ENCODE measurements around the gene MMEL1. TPM values are rescaled to one million over a fixed set of nuclear protein-coding genes. Genes with fewer than 3 reads are reported as not detected.
A peak's percentile ranks its signal among the peaks of the same experiment; 100 is the strongest.
"Not testable (repeated sequence)": the region's sequence is repeated elsewhere in the genome, so short reads cannot be mapped to it uniquely, and the experiment has no call there.

MMEL1 gene
- polyA plus RNA-seq, 1 of the 3 experiments (the other 2 are of a cell fraction), result 0.16 TPM

GRCh38 chr1:2550309-2550861, 82.4 kb downstream of the MMEL1 start:
- CTCF ChIA-PET, result interaction anchor here (5.1 kb wide), 1 partner anchor 90 kb away, joined by 53 read pairs; no protein-coding TSS in a partner anchor
- H3K27ac ChIP-seq (ENCODE audit: low read depth in 2 of 2, low read length in 1 of 2); DNase-seq; H3F3A ChIP-seq (replicated peaks; ENCODE audit: insufficient read depth); H3K4me2 ChIP-seq; H3K9me2 ChIP-seq; H2AFZ ChIP-seq (ENCODE audit: low read depth); H3K9me3 ChIP-seq; H3K79me2 ChIP-seq (ENCODE audit: insufficient read depth); H3K4me3 ChIP-seq (ENCODE audit: low read depth in 2 of 2, low read length in 1 of 2); H4K20me1 ChIP-seq (ENCODE audit: insufficient read depth); H3K36me3 ChIP-seq (replicated peaks in 1 of 2; ENCODE audit: control insufficient read depth in 1 of 2, insufficient read depth in 2 of 2, low read length in 1 of 2); POLR2A ChIA-PET; H3K9ac ChIP-seq; H3K27me3 ChIP-seq (ENCODE audit: insufficient read depth): not testable (repeated sequence)
- WGBS (ENCODE audit: low lambda C conversion rate), result no CpG with 5 or more reads among the region's 12 CpGs
- peaks cover 0 to 20% of the 10 kb centered on the region in 2 experiments; a peak in 1 of 4 replicates for H3K4me1 ChIP-seq (ENCODE audit: control insufficient read depth in 1 of 2, insufficient read depth in 2 of 2, low read depth in 1 of 2, low read length in 1 of 2)

DNA sequence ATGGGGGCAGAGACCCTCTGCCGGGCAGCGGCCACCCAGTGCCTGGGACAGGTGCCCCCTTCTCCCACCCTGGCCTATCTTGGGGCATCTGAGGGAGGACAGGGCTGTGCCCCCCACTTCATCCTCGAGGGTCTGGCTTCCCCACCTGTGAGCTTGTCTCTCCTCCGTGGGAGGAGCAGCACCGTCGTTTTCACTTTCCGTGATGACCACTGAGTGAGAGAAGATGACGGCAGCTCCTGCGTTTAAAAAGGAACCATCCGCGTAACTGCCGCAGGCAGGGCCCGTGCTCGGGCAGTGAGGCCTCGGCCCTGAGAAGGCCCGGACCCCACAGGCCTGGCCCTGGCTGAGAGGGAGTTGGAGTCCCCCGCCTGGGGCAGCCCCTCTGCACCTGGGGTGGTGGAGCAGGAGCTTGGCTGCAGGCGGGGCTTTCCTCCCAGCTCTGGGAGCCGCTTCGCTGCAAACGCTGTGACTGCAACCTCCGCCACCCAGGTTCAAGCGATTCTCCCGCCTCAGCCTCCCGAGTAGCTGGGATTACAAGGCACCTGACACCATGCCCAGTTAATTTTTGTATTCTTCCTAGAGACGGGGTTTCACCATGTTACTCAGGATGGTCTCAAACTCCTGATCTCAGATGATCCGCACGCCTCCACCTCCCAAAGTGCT, 83.3 kb downstream of the MMEL1 start:
- CTCF ChIA-PET, result interaction anchor here (1.3 to 5.1 kb wide), 4 partner anchors 22 to 133 kb away, joined by 3 to 53 read pairs (median 34); no protein-coding TSS in a partner anchor
- H3F3A ChIP-seq (replicated peaks; ENCODE audit: insufficient read depth); H3K9ac ChIP-seq; H2AFZ ChIP-seq (ENCODE audit: low read depth); H3K36me3 ChIP-seq (replicated peaks in 1 of 2; ENCODE audit: control insufficient read depth in 1 of 2, insufficient read depth in 2 of 2, low read length in 1 of 2); H3K9me3 ChIP-seq; H3K4me2 ChIP-seq; POLR2A ChIA-PET; H3K4me3 ChIP-seq (ENCODE audit: low read depth in 2 of 2, low read length in 1 of 2); H3K27me3 ChIP-seq (ENCODE audit: insufficient read depth); H3K27ac ChIP-seq (ENCODE audit: low read depth in 2 of 2, low read length in 1 of 2); H4K20me1 ChIP-seq (ENCODE audit: insufficient read depth); H3K9me2 ChIP-seq; H3K79me2 ChIP-seq (ENCODE audit: insufficient read depth); DNase-seq: not testable (repeated sequence)
- 86% methylated on average over 16 of the region's 28 CpGs for WGBS (ENCODE audit: low lambda C conversion rate)
- H3K4me1 ChIP-seq (ENCODE audit: control insufficient read depth in 1 of 2, insufficient read depth in 2 of 2, low read depth in 1 of 2, low read length in 1 of 2), result peaks cover 0 to 28% of the 10 kb centered on the region in 2 experiments; a peak in 1 of 4 replicates

GRCh38 chr1:2548068-2548589, 84.7 kb downstream of the MMEL1 start:
- peak; percentile 89 for DNase-seq
- Histone ChIP-seq H4K20me1 (ENCODE audit: insufficient read depth) (no peaks in the 10 kb centered on the region), H3K27me3 (ENCODE audit: insufficient read depth) (no peaks in the 10 kb centered on the region), H2AFZ (ENCODE audit: low read depth) (no peak overlapping the region), H3K4me3 (ENCODE audit: low read depth in 2 of 2, low read length in 1 of 2) (no peak overlapping the region; a peak in 1 of 4 replicates), H3K9me3 (no peaks in the 10 kb centered on the region), H3K27ac (ENCODE audit: low read depth in 2 of 2, low read length in 1 of 2) (no peak overlapping the region), H3F3A (replicated peaks; ENCODE audit: insufficient read depth) (no peaks in the 10 kb centered on the region), H3K9me2 (no peaks in the 10 kb centered on the region), H3K79me2 (ENCODE audit: insufficient read depth) (no peaks in the 10 kb centered on the region), H3K4me1 (ENCODE audit: control insufficient read depth in 1 of 2, insufficient read depth in 2 of 2, low read depth in 1 of 2, low read length in 1 of 2) (peaks cover 0 to 42% of the 10 kb centered on the region in 2 experiments; a peak in 1 of 4 replicates), H3K9ac (no peak overlapping the region), H3K36me3 (replicated peaks in 1 of 2; ENCODE audit: control insufficient read depth in 1 of 2, insufficient read depth in 2 of 2, low read length in 1 of 2) (no peaks in the 10 kb centered on the region), H3K4me2 (no peak overlapping the region)
- ChIA-PET POLR2A (interaction anchor here (1.2 to 1.4 kb wide), 2 partner anchors 22 to 41 kb away, joined by 3 to 4 read pairs; no protein-coding TSS in a partner anchor), CTCF (interaction anchor here (0.6 to 5.1 kb wide), 28 partner anchors 8 to 353 kb away, joined by 3 to 53 read pairs (median 7); partner anchors contain the start of genes FAAP20, HES5, PANK4 and PRXL2B)
- WGBS (ENCODE audit: low lambda C conversion rate), result 45% methylated on average over 15 of the region's 17 CpGs
- peak; percentile 83 for TF ChIP-seq CTCF (IDR thresholded peaks at IDR 0.05)
- no peak for TF ChIP-seq TCF12 (IDR thresholded peaks at IDR 0.05)
- TF ChIP-seq ELF1 (IDR thresholded peaks at IDR 0.05), result 0 out of 2 replicates have a peak, but pooled peaks have one; percentile 10
- peak; percentile 93 for TF ChIP-seq RAD21 (IDR thresholded peaks at IDR 0.05; ENCODE audit: low read length)
- no peak for TF ChIP-seq USF1 (IDR thresholded peaks at IDR 0.05; ENCODE audit: borderline replicate concordance, low read depth)
- TF ChIP-seq SMC3 (IDR thresholded peaks at IDR 0.05; ENCODE audit: low read depth, low read length), result peak; percentile 97
